GM18520 (cell line): Measurements from ENCODE around the gene MYH7B.

Source experiments
- ATAC-seq: cut with Tn5 transposase; IDR thresholded peaks from one replicate; pipeline ENCODE4 v1.9.1; 2021; ENCODE audit not compliant: unreplicated experiment

The MYH7B gene

GRCh38 chr20:34990231-34990630 is 34.6 kb downstream of the MYH7B start:
- no peak for ATAC-seq

GRCh38 chr20:34990661-34991214 is 35.1 kb downstream of the MYH7B start:
- no peak for ATAC-seq

GRCh38 chr20:34992751-34993417 is 37.2 kb downstream of the MYH7B start:
- no peak for ATAC-seq

GRCh38 chr20:34993941-34994508 is 38.4 kb downstream of the MYH7B start:
- ATAC-seq, result no peak

- ATAC-seq, result no peak
Observed at GRCh38 chr20:34994509-34995131, 39.0 kb downstream of the MYH7B start.

- ATAC-seq, result no peak
Observed at GRCh38 chr20:34995192-34995591, 39.5 kb downstream of the MYH7B start.

- ATAC-seq, result no peak
Observed at GRCh38 chr20:34995696-34996095, 40.0 kb downstream of the MYH7B start.

GRCh38 chr20:34996243-34997028 is 40.8 kb downstream of the MYH7B start:
- no peak for ATAC-seq

GRCh38 chr20:34997131-34997561 is 41.5 kb downstream of the MYH7B start:
- ATAC-seq, result no peak

GRCh38 chr20:34997774-34998173 is 42.1 kb downstream of the MYH7B start:
- ATAC-seq, result no peak

- no peak for ATAC-seq
Observed at GRCh38 chr20:34998331-34998950, 42.8 kb downstream of the MYH7B start.

GRCh38 chr20:34999021-34999451 is 43.4 kb downstream of the MYH7B start:
- ATAC-seq, result no peak

- no peak for ATAC-seq
Observed at GRCh38 chr20:34999782-35000181, 44.1 kb downstream of the MYH7B start.

- ATAC-seq, result no peak
Observed at GRCh38 chr20:35000311-35000921, 44.7 kb downstream of the MYH7B start.

GRCh38 chr20:35000922-35001595 is 45.4 kb downstream of the MYH7B start:
- no peak for ATAC-seq

- ATAC-seq, result no peak
Observed at GRCh38 chr20:35001596-35002362, 46.1 kb downstream of the MYH7B start.

GRCh38 chr20:35002426-35003210 is 47.0 kb downstream of the MYH7B start:
- ATAC-seq, result no peak
